Mesodermal cell (in vitro differentiated cells): ENCODE results near the gene MPP1. TPM values are rescaled to one million over a fixed set of nuclear protein-coding genes. Genes with fewer than 3 reads are reported as not detected.

ENCODE experiments used
- H3K27ac ChIP-seq: 2 replicates; pipeline ENCODE4 v1.7.0; 2013; ENCODE audit warnings: mild to moderate bottlenecking, low read depth, low read length, moderate library complexity; ENCODE audit not compliant: severe bottlenecking
- H3K36me3 ChIP-seq: 2 replicates; pipeline ENCODE4 v1.7.1; 2013; ENCODE audit warnings: mild to moderate bottlenecking, low read length, moderate library complexity; ENCODE audit not compliant: control insufficient read depth, insufficient read depth
- H3K4me1 ChIP-seq: one replicate; pipeline ENCODE4 v1.7.1; 2013; ENCODE audit warnings: mild to moderate bottlenecking, low read length; ENCODE audit not compliant: insufficient read depth, control insufficient read depth, poor library complexity, severe bottlenecking
- H3K4me3 ChIP-seq: 2 replicates; pipeline ENCODE4 v1.7.0; 2013; ENCODE audit warnings: low read length, control low read depth, mild to moderate bottlenecking; ENCODE audit not compliant: insufficient read depth, poor library complexity, severe bottlenecking; ENCODE audit errors: extremely low read depth
- H3K9me3 ChIP-seq: 2 replicates; pipeline ENCODE4 v1.7.1; 2013; ENCODE audit warnings: mild to moderate bottlenecking, low read length, moderate library complexity; ENCODE audit not compliant: control insufficient read depth
- WGBS, 2 experiments: methylation state at CpG; one replicate each; pipeline ENCODE4 v1.1.5; 2013; ENCODE audit warnings: missing lambda C conversion rate in 2 of 2; ENCODE audit not compliant: insufficient coverage in 2 of 2; 5-methylcytosine and 5-hydroxymethylcytosine counted together
- polyA plus RNA-seq, 2 experiments: library from polyadenylated mRNA; stranded (reverse); fragments of 50-300 nt; gene quantifications; one replicate each; pipeline ENCODE4 v1.2.3, GENCODE V29; 2013

Gene MPP1
- polyA plus RNA-seq (2013, experiment 1 of 2): 30.2 TPM
- polyA plus RNA-seq (2013, experiment 2 of 2): 26.4 TPM

DNA sequence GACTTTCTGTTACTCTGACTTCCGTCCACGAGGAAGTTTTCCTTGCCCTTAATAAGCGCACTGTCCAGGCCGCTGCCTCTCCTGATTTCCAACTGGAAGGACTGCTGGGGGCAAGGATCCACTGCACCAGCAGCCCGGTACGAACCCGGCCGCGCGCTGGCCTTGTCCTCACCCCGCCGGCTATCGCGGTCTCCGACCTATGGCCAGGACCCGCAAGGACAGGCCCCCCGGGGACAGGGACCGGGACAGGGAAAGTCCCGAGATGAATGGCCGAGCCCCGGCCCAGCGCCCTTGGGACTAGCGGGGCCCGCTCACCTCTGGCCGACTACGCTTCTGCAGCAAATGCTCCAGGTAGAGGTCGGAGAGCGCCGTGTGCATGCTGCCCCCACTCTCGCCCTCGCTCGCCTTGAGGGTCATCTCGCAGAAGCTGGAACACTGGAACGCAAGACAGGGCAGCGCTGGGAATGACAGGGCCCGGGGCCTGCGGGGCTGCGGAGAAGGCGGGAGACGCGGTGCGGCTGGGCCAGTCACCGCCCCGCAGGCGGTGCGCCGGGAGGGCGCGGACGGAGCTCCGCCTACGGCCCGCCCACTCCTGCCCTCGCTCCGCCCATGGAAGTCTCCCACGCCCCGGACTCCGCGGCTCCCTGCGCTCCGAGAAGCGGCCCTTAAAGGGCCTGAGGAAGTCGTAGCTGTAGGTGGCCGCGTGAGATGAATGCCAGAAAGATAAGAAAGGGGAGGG is at the start of gene MPP1:
Gene MPP1, minus strand, starts transcription at position 529 of the 739 bp plus-strand sequence. Its CDS starts 112 bp downstream, at position 417.
- 1 to 19% methylated on average over 5 to 30 of the region's 65 CpGs for WGBS, 2 experiments
- H3K27ac ChIP-seq: peak within 1 kb of the TSS; percentile 36
- H3K36me3 ChIP-seq: no peaks in the 10 kb centered on the region
- peaks cover 7% of the 10 kb centered on the region for H3K9me3 ChIP-seq
- H3K4me3 ChIP-seq: peak within 1 kb of the TSS; percentile 50
- peaks cover 5% of the 10 kb centered on the region for H3K4me1 ChIP-seq

DNA sequence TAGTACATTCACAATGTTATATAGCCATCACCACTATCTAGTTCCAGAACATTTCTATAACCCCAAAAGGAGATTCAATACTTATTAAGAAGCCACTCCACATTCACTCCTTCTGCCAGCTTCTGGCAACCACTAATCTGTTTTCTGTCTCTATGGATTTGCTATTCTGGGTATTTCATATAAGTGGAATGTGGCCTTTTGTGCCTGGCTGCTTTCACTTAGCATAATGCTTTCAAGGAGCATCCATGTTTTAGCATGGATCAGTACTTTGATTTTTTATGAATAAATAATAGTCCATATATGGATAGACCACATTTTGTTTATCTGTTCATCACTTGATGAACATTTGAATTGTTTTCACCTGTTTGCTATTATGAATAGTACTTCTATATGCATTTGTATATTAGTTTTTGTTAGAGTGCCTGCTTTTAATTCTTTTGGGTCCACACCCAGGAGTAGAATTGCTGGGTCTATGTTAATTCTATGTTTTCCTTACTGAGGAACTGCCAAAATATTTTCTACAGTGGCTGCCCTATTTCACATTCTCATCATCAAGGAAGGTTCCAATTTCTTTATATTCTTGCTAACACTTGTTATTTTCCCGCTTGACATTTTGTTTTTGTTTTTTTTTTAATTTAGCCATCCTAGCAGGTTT is 45.8 kb upstream of the MPP1 start:
- WGBS, 2 experiments: no CpG with 5 or more reads among the region's 1 CpG
- Histone ChIP-seq H3K36me3 (no peaks in the 10 kb centered on the region), H3K27ac (no peak overlapping the region), H3K4me3 (no peak overlapping the region), H3K4me1 (no peaks in the 10 kb centered on the region), H3K9me3 (no peaks in the 10 kb centered on the region)

DNA sequence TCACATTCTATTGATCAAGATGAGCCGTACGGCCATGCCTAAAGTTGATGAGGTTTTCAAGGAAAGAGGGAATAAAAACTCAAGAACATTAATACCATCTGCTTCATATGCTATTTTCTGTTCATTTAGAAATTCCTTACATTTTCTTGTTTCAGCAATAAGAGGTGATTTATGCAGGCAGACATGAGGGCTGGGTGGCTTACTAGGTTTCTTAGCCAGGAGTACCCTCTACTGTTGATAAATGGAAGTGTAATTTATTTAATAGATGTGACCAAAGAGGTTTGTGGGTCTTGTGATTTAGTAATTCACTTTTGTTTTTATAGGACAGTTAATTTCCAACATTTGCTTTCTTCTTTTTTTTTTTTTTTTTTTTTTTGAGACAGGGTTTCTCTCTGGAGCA is 35.6 kb upstream of the MPP1 start:
- Histone ChIP-seq H3K9me3 (no peaks in the 10 kb centered on the region), H3K27ac (no peak overlapping the region), H3K36me3 (no peaks in the 10 kb centered on the region), H3K4me3 (no peak overlapping the region), H3K4me1 (no peaks in the 10 kb centered on the region)
- no CpG with 5 or more reads among the region's 2 CpGs for WGBS, 2 experiments

DNA sequence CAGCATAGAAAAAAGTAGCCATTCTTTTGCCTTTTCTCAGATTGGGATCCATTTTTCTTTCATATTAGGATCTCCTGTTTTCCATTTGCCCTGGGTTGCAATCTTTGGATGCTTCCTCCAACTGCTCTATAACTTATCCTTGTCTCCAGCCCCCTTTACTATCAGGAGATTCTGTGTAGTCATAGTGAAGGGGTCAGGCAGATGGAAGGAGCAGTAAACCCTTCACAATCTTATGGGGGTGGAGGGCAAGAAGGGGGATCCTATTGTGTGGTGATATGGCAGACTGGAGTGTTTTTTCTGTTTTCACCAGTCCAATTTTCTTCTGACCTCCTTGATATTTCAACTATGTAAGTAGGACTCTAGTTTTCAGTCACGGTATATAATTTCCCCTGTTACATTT is 30.9 kb upstream of the MPP1 start:
- no CpG with 5 or more reads among the region's 1 CpG for WGBS, 2 experiments
- Histone ChIP-seq H3K4me3 (no peak overlapping the region), H3K36me3 (no peaks in the 10 kb centered on the region), H3K9me3 (no peaks in the 10 kb centered on the region), H3K4me1 (no peaks in the 10 kb centered on the region), H3K27ac (no peak overlapping the region)

DNA sequence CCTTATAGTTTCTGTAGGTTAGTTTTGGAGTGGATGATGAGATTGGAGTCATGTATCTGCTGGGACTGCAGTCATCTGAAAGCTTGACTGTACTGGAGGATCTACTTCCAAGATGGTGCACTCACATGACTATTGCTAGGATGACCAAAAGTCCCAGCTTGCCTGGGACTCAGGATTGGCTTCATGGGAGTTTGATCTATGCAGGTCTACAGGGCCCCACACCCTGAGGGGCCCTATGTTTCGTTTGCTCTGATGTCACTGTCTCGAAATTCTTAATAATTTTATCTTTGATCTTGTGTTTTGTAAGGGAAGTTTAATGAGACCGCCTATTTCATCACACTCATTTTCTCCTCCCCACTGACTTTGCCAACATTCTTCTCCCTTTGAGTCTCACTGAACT is 29.3 kb upstream of the MPP1 start, which contains the start of gene SMIM9:
Gene SMIM9, minus strand, starts transcription at position 101 of the 400 bp plus-strand sequence. CDS start 3,806 bp downstream, outside the sequence.
- Histone ChIP-seq H3K36me3 (no peaks in the 10 kb centered on the region), H3K9me3 (no peaks in the 10 kb centered on the region), H3K4me1 (no peaks in the 10 kb centered on the region), H3K4me3 (no peak within 1 kb of the TSS), H3K27ac (no peak within 1 kb of the TSS)
- WGBS, 2 experiments: no CpG with 5 or more reads among the region's 3 CpGs

DNA sequence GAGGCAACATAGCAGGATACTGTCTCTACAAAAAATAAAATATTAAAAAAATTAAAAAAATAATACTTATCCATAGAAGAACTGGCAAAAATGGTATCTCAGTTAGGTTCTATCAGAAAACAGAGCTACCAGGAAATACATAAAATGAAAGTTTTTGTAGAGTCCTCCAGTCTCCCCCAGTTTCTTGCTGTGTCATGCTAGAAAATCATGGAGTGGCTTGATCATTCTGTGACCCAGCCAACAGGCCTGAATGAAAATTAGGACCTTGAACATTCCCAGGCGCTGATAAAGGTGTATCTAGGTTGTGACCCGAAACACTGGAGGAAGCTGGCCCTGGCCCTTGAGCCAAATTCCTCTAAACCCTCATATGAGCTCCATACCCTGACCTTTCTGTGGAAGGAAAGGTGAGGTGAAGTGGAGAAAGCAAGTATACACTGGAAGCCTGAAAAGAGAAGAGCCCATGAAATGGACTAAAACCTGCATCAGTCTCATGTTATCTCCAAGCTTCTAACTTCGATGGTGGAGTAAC is 28.5 kb upstream of the MPP1 start:
- Histone ChIP-seq H3K4me3 (no peak overlapping the region), H3K4me1 (no peaks in the 10 kb centered on the region), H3K36me3 (no peaks in the 10 kb centered on the region), H3K9me3 (no peaks in the 10 kb centered on the region), H3K27ac (no peak overlapping the region)
- 83% methylated on average over 1 of the region's 3 CpGs; no CpG with 5 or more reads in 1 of the 2 experiments for WGBS, 2 experiments

DNA sequence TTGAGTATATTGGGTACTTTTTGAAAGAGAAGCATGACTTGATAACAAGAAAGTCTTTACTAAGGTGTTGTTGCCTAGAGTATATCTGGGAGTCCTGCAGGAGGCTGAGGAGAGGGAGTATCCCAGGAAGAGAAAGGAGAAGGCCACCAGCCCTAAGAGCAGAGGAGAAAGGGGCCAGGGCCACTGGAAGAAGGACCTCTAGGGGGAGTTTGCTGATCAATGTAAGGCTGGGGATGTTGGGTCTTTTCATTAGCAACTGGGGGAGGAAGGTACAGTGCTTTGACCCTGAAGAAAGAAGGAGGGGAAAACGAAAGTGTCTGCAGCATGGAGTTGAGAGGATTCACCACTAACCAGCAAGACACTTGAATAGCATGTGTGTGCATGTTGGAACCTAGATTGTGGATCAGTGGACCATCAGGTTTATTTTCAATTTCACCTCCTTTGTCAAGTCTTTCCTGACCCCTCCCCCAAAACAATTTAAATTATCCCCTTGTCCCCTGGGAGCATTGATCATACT is 24.7 kb upstream of the MPP1 start:
- no peaks in the 10 kb centered on the region for H3K4me1 ChIP-seq
- no CpG with 5 or more reads among the region's 1 CpG for WGBS, 2 experiments

DNA sequence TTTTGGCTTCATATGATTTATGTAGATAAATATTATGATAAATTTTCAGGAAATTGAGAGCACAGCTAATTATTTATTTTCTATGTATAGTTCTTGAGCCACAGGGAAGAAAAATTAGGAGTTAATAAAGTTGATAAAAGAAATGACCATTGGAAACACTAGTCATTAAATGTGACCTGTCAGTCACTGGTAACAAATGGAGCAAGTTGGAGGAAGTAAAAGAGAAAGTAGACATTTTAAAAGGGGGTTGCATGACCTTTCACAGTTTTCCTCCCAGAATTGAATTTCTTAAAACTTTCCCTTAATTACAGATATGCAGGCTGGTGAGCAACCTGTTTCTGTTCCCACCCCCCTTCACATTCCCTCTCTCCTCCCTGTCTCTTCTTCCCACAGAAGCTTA is 23.8 kb upstream of the MPP1 start:
- Histone ChIP-seq H3K4me3 (no peak overlapping the region), H3K4me1 (no peaks in the 10 kb centered on the region), H3K9me3 (no peaks in the 10 kb centered on the region), H3K36me3 (no peaks in the 10 kb centered on the region), H3K27ac (no peak overlapping the region)

More for the DNA sequence above, 24.7 kb upstream of the MPP1 start:
- no peaks in the 10 kb centered on the region for H3K9me3 ChIP-seq
- no peak overlapping the region for H3K27ac ChIP-seq
- H3K36me3 ChIP-seq: no peaks in the 10 kb centered on the region
- H3K4me3 ChIP-seq: no peak overlapping the region

DNA sequence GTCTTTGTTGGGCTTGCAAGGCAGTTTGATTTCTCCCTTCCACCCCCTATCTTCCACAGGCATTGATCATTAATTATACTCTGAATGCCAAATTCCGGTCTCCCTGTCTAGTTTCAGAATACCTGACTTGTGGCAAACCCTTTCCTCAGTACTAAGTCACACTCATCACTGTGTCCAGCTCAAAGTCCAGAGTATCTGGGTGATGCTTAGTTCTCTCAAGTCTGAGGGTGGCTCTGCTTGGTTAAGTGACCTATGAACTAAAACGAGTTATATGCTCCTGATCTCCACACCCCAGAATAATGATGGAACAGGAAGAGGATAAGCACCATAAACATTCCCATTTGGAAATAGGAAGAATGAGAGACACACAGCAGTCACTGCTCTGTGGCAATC is 22.7 kb upstream of the MPP1 start:
- no peaks in the 10 kb centered on the region for H3K4me1 ChIP-seq
- 93 to 100% methylated on average over 1 to 2 of the region's 2 CpGs for WGBS, 2 experiments
- H3K9me3 ChIP-seq: no peaks in the 10 kb centered on the region
- H3K27ac ChIP-seq: no peak overlapping the region
- H3K36me3 ChIP-seq: no peaks in the 10 kb centered on the region
- H3K4me3 ChIP-seq: no peak overlapping the region

DNA sequence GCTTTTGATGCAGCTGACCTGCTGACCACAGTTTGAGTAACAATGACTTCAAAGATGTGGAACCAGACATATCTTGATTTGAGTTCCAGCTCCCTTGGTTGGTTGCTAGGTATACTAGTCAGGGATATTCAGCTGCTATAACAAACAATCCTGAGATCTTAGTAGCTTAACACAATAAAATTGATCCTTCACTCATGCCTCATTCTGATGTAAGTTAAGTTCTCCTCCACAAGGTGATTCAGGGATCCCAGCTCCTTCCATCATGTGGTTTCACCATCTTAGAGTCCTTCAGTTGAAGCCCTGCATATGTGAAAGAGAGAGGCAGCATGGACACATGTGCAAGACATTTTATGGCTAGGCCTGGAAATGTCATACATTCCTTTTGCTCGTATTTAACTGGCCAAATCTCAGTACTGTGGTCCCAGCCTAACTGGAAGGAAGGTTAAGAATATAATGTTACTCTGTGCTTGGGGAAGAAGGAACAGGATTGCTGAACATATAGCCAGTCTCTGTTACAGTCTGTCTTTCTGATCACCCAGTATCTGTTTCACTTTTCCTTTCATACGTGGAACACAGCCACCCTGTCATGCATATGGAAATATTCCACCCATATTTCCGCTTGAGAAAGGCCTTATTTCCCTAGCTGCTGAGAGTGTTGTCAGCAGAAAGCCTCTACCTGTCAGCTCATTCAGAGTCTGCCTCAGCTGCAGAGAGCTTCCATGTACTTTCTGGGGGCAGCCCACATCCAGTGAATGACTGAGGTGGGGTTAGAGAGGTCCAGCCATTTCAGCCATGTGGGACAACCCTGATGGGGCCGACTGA is 22.1 kb upstream of the MPP1 start:
- 69 to 100% methylated on average over 1 to 3 of the region's 4 CpGs for WGBS, 2 experiments
- Histone ChIP-seq H3K4me3 (no peak overlapping the region), H3K4me1 (no peaks in the 10 kb centered on the region), H3K27ac (no peak overlapping the region), H3K36me3 (no peaks in the 10 kb centered on the region), H3K9me3 (no peaks in the 10 kb centered on the region)
